PC-3 (cell line): ENCODE measurements around the gene CA10. TPM values are rescaled to one million over a fixed set of nuclear protein-coding genes. Genes with fewer than 3 reads are reported as not detected.

Experiments
- ATAC-seq: fragments of 200-7000 bp; cut with Tn5 transposase; 2 replicates; pipeline ENCODE4 v1.9.1; 2020; ENCODE audit warnings: mild to moderate bottlenecking, moderate library complexity
- BruUV-seq: library from RNA; stranded (reverse); fragments of 400-500 nt; replicated peaks from 2 replicates; lab custom pipeline; 2021; lab: Mats Ljungman, UMichigan
- CTCF ChIA-PET: fragments of 300-600 bp; sonication (Branson Sonifier 250); formaldehyde crosslinking; loops from one replicate; lab custom pipeline; 2022; ENCODE audit warnings: antibody characterized with exemption; lab: Charles Lee
- POLR2A ChIA-PET: fragments of 300-600 bp; sonication (Branson Sonifier 250); formaldehyde crosslinking; loops from one replicate; lab custom pipeline; 2022; ENCODE audit warnings: antibody characterized with exemption; ENCODE audit not compliant: unreplicated experiment; lab: Charles Lee
- DNase-seq: peaks from one replicate; pipeline ENCODE4 v3.0.0-alpha.2; 2015
- H2AFZ ChIP-seq: fragments of 300-600 bp; sonication (generic); 2 replicates; pipeline ENCODE4 v1.6.0; 2016; ENCODE audit warnings: antibody characterized with exemption, low read length
- H3F3A ChIP-seq: fragments of 300-600 bp; sonication (generic); one replicate; pipeline ENCODE4 v1.6.0; 2017; ENCODE audit warnings: antibody characterized with exemption, low read length, control low read depth, mild to moderate bottlenecking; ENCODE audit not compliant: unreplicated experiment
- H3K27ac ChIP-seq: fragments of 300-600 bp; sonication (generic); 2 replicates; pipeline ENCODE4 v1.5.1; 2016; ENCODE audit warnings: mild to moderate bottlenecking, low read length
- H3K27me3 ChIP-seq: fragments of 300-600 bp; sonication (generic); 2 replicates; pipeline ENCODE4 v1.6.1; 2016; ENCODE audit warnings: low read length, mixed read lengths
- H3K36me3 ChIP-seq: fragments of 300-600 bp; sonication (generic); 2 replicates; pipeline ENCODE4 v1.6.1; 2016; ENCODE audit warnings: low read depth, mixed run types, low read length, mixed read lengths
- H3K4me1 ChIP-seq: fragments of 300-600 bp; sonication (generic); 2 replicates; pipeline ENCODE4 v1.5.1; 2016; ENCODE audit warnings: low read length; ENCODE audit not compliant: insufficient read depth
- H3K4me2 ChIP-seq: fragments of 300-600 bp; sonication (generic); 2 replicates; pipeline ENCODE4 v1.6.0; 2016; ENCODE audit warnings: low read length
- H3K4me3 ChIP-seq: fragments of 300-600 bp; sonication (generic); 2 replicates; pipeline ENCODE4 v1.5.1; 2016; ENCODE audit warnings: mild to moderate bottlenecking, low read length, mixed read lengths
- H3K79me2 ChIP-seq: fragments of 300-600 bp; sonication (generic); 2 replicates; pipeline ENCODE4 v1.6.1; 2017; ENCODE audit warnings: low read length, mixed read lengths
- H3K9ac ChIP-seq: fragments of 300-600 bp; sonication (generic); 2 replicates; pipeline ENCODE4 v1.6.0; 2016; ENCODE audit warnings: mild to moderate bottlenecking, low read length
- H3K9me2 ChIP-seq: fragments of 300-600 bp; sonication (generic); replicated peaks from 2 replicates; pipeline ENCODE4 v1.6.1; 2016; ENCODE audit warnings: mixed run types, low read length, mixed read lengths
- H3K9me3 ChIP-seq: fragments of 300-600 bp; sonication (generic); 2 replicates; pipeline ENCODE4 v1.6.1; 2016; ENCODE audit warnings: low read length, mixed read lengths
- H4K20me1 ChIP-seq: fragments of 300-600 bp; sonication (generic); 2 replicates; pipeline ENCODE4 v1.6.1; 2016; ENCODE audit warnings: low read length, mixed read lengths
- EZH2 ChIP-seq: fragments of 300-600 bp; sonication (generic); IDR thresholded peaks from one replicate; pipeline ENCODE4 v1.6.1; 2017; ENCODE audit warnings: antibody characterized with exemption, mild to moderate bottlenecking, low read length; ENCODE audit not compliant: unreplicated experiment
- EZH2phosphoT487 ChIP-seq: fragments of 300-600 bp; sonication (generic); IDR thresholded peaks from 2 replicates; pipeline ENCODE4 v1.6.1; 2018; ENCODE audit warnings: mild to moderate bottlenecking, antibody characterized with exemption, low read length, borderline replicate concordance
- intact Hi-C: fragments of 100-400 bp; cut with micrococcal nuclease; formaldehyde crosslinking; loops from 2 replicates; pipeline ENCODE4 v1.9.0; 2023
- total RNA-seq: library from RNA; depleted of rRNA; stranded (reverse); fragments of >200 nt; gene quantifications from 2 replicates; pipeline ENCODE4 v1.2.3, GENCODE V29; 2014
- TF ChIP-seq, protein P1 (sequence below): fragments of 300-600 bp; sonication (generic); conservative IDR thresholded peaks from 2 replicates; pipeline ENCODE4 v1.5.1; 2017; ENCODE audit warnings: antibody characterized with exemption, low read depth, mild to moderate bottlenecking, low read length

CA10 gene
- total RNA-seq, 1 experiment from 2014 or later, result not detected

DNA sequence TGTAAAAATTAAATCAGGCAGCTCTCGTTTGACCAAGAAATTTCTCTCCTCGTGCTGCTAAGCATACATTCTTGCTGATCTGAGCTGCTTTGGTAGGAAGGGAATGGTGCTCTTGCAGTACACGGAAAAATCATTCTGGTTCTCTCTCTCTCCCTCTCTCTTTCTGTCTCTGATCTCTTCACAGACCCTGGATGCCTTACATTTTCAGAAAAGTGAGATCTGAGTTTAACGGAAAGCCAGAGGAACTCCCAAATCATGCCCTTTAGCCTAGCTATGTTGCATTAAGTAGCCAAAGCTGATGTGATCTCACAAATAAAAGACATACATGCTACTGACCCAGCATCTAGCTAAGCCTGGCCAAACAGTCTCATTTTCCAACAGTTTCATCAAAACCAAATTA, 4.0 kb downstream of the CA10 start:
- TF ChIP-seq, protein P1, sequence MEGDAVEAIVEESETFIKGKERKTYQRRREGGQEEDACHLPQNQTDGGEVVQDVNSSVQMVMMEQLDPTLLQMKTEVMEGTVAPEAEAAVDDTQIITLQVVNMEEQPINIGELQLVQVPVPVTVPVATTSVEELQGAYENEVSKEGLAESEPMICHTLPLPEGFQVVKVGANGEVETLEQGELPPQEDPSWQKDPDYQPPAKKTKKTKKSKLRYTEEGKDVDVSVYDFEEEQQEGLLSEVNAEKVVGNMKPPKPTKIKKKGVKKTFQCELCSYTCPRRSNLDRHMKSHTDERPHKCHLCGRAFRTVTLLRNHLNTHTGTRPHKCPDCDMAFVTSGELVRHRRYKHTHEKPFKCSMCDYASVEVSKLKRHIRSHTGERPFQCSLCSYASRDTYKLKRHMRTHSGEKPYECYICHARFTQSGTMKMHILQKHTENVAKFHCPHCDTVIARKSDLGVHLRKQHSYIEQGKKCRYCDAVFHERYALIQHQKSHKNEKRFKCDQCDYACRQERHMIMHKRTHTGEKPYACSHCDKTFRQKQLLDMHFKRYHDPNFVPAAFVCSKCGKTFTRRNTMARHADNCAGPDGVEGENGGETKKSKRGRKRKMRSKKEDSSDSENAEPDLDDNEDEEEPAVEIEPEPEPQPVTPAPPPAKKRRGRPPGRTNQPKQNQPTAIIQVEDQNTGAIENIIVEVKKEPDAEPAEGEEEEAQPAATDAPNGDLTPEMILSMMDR, result no peak
- no peak for TF ChIP-seq EZH2phosphoT487
- TF ChIP-seq EZH2, result no peak
- Histone ChIP-seq H3K9me2 (no peaks in the 10 kb centered on the region), H3K27ac (no peak overlapping the region), H2AFZ (no peak overlapping the region), H3K79me2 (no peaks in the 10 kb centered on the region), H3F3A (no peaks in the 10 kb centered on the region), H3K9me3 (no peaks in the 10 kb centered on the region), H3K36me3 (no peaks in the 10 kb centered on the region), H3K4me3 (no peak overlapping the region), H3K27me3 (peaks cover 19% of the 10 kb centered on the region), H3K4me1 (peaks cover 3% of the 10 kb centered on the region; the same call in 1 of the 2 replicates), H3K4me2 (no peak overlapping the region), H4K20me1 (no peaks in the 10 kb centered on the region), H3K9ac (no peak overlapping the region)
- BruUV-seq, result no TSS peak
- DNase-seq (no peak), ATAC-seq (no peak)
- ChIA-PET CTCF (no interaction called here), POLR2A (interaction anchor here (0.5 kb wide), 1 partner anchor 10 kb away, joined by 5 read pairs; no protein-coding TSS in a partner anchor)
- intact Hi-C loops, result no loop called here

DNA sequence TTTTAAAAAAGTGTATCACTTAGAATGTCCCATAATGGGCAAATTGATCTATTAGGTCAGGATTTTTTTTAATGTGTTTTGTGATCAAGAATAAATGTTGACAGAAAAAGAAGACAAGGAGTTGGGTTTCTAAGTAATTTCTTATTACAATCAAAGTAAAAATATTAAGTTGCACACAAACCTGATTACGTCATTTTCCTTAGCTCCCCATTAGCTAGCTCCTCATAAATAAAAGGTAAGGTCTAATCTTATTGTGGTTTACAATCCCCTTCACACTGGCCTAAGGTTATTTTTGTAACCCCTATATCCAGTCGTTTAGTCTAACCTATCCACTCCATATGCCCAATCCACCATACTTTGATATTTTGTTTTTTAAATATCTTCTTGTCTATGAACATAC, 7.6 kb downstream of the CA10 start:
- intact Hi-C loops, result no loop called here
- H3K9me2 ChIP-seq, result no peaks in the 10 kb centered on the region
- DNase-seq (no peak), ATAC-seq (no peak)
- ChIA-PET POLR2A (no interaction called here), CTCF (no interaction called here)
- H3F3A ChIP-seq, result peaks cover 7% of the 10 kb centered on the region
- no peaks in the 10 kb centered on the region for H3K79me2 ChIP-seq
- no peaks in the 10 kb centered on the region for H4K20me1 ChIP-seq
- no TSS peak for BruUV-seq
- no peak for TF ChIP-seq EZH2phosphoT487
- TF ChIP-seq, protein P1, result no peak
- TF ChIP-seq EZH2, result no peak
- H3K4me2 ChIP-seq, result no peak overlapping the region
- no peak overlapping the region for H3K27ac ChIP-seq
- H3K9me3 ChIP-seq, result no peaks in the 10 kb centered on the region
- no peaks in the 10 kb centered on the region for H3K36me3 ChIP-seq
- no peak overlapping the region for H2AFZ ChIP-seq
- no peaks in the 10 kb centered on the region for H3K27me3 ChIP-seq
- H3K4me3 ChIP-seq, result no peak overlapping the region
- H3K9ac ChIP-seq, result no peak overlapping the region
- peaks cover 31% of the 10 kb centered on the region for H3K4me1 ChIP-seq

DNA sequence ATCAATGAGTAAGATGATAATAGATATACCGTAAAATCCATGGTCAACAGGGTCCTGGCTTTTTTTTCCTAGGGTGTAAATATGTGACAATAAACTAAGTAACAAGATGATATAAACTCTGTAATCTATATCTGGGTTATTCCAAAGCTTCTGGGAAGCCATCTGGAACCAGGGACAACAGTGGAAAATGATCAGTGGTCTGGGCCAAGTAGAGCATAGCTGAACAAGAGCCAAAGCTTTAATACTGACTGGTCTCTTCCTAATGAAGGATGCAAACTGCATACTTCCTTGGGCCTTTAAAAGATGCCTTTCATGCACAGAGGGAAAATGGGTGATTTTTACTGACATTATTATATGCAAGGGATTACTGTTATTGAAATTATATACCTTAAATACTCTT, 8.9 kb downstream of the CA10 start:
- Histone ChIP-seq H3K36me3 (no peaks in the 10 kb centered on the region), H3K27ac (no peak overlapping the region), H3K4me3 (no peak overlapping the region), H3K9me2 (no peaks in the 10 kb centered on the region), H3K79me2 (no peaks in the 10 kb centered on the region), H2AFZ (no peak overlapping the region), H3K27me3 (no peaks in the 10 kb centered on the region), H3F3A (peaks cover 7% of the 10 kb centered on the region), H4K20me1 (no peaks in the 10 kb centered on the region), H3K9me3 (no peaks in the 10 kb centered on the region), H3K4me2 (no peak overlapping the region), H3K9ac (no peak overlapping the region), H3K4me1 (peaks cover 41% of the 10 kb centered on the region)
- DNase-seq (no peak), ATAC-seq (no peak)
- no TSS peak for BruUV-seq
- ChIA-PET POLR2A (no interaction called here), CTCF (no interaction called here)
- TF ChIP-seq EZH2phosphoT487, result no peak
- TF ChIP-seq EZH2, result no peak
- TF ChIP-seq, protein P1, result no peak
- intact Hi-C loops, result no loop called here
